HuH-7.5 (cell line): ENCODE measurements around the gene DTYMK.

ENCODE experiments used
- DNase-seq: peaks from one replicate; pipeline ENCODE4 v3.0.0; 2011; ENCODE audit warnings: low spot score

DTYMK gene

GRCh38 chr2:241645915-241646645 is 40.5 kb downstream of the DTYMK start:
- DNase-seq, result no peak

GRCh38 chr2:241645056-241645914 is 41.3 kb downstream of the DTYMK start:
- no peak for DNase-seq

- DNase-seq, result peak; percentile 33
Observed at GRCh38 chr2:241641631-241642030, 45.0 kb downstream of the DTYMK start.

GRCh38 chr2:241640165-241640795 is 46.3 kb downstream of the DTYMK start:
- no peak for DNase-seq

GRCh38 chr2:241639385-241639784 is 47.2 kb downstream of the DTYMK start:
- DNase-seq, result no peak

GRCh38 chr2:241638940-241639339 is 47.7 kb downstream of the DTYMK start:
- no peak for DNase-seq

- DNase-seq, result peak; percentile 54
Observed at GRCh38 chr2:241637795-241638660, 48.6 kb downstream of the DTYMK start.

GRCh38 chr2:241637018-241637794 is 49.4 kb downstream of the DTYMK start, which contains the start of the genes ATG4B and THAP4:
Gene ATG4B (plus strand): TSS chr2:241637693. CDS start chr2:241637715, 22 bp downstream.
Gene THAP4 (minus strand): TSS chr2:241637158. CDS start chr2:241637017, 141 bp downstream.
- peak; percentile 95 for DNase-seq

GRCh38 chr2:241636182-241637017 is 50.2 kb downstream of the DTYMK start:
- DNase-seq, result peak; percentile 83

- DNase-seq, result peak; percentile 37
Observed at GRCh38 chr2:241635756-241636155, 50.9 kb downstream of the DTYMK start.

GRCh38 chr2:241633561-241633960 is 53.1 kb downstream of the DTYMK start:
- DNase-seq, result no peak

GRCh38 chr2:241632478-241633325 is 53.9 kb downstream of the DTYMK start:
- DNase-seq, result no peak

- DNase-seq, result no peak
Observed at GRCh38 chr2:241629762-241630435, 56.7 kb downstream of the DTYMK start.

GRCh38 chr2:241627675-241628074 is 58.9 kb downstream of the DTYMK start:
- DNase-seq, result no peak
